Hematopoietic multipotent progenitor cell treated with erythropoietin and hydrocortisone succinate and interleukin-3 and kit ligand, for 4 days (in vitro differentiated cells): Measurements from ENCODE around the gene GAMT.

Experiments
- DNase-seq: peaks from one replicate; pipeline ENCODE4 v3.0.0-alpha.2; 2015

The GAMT gene

DNA sequence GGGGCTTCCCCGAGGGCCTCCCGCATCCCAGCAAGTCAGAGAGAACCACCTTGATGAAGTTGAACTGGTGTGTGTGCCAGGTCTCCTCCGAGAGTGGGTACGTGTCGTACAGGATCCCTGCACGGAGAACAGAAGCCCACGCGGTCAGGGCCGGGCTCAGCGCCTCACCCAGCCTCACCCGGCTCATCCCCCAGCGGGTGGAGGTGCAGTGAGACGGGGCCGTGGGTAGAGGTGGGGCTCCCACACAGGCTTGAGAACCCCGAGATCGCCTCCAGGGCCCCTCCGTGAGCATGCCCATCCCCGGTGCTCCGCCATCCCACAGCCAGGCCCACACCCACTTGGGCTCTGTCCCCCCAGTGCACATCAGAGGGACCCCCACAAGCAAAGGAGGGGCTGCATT, 2.3 kb downstream of the GAMT start:
- no peak for DNase-seq

DNA sequence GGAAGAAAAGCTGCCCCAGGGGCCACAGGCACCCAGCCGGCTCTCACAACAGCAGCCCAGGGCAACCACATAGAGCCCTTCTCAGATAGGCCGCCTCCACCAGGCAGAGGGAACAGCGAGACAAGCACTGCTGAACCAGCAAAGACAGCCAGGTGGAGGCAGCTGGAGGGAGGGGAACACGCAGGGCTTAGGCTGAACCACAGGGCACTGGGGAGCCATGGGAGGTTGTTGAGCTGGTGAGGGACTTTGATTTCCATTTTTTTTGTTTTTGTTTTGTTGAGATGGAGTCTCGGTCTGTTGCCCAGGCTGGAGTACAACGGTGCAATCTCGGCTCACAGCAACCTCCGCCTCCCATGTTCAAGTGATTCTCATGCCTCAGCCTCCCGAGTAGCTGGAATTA, 3.5 kb downstream of the GAMT start:
- DNase-seq = peak; percentile 35

DNA sequence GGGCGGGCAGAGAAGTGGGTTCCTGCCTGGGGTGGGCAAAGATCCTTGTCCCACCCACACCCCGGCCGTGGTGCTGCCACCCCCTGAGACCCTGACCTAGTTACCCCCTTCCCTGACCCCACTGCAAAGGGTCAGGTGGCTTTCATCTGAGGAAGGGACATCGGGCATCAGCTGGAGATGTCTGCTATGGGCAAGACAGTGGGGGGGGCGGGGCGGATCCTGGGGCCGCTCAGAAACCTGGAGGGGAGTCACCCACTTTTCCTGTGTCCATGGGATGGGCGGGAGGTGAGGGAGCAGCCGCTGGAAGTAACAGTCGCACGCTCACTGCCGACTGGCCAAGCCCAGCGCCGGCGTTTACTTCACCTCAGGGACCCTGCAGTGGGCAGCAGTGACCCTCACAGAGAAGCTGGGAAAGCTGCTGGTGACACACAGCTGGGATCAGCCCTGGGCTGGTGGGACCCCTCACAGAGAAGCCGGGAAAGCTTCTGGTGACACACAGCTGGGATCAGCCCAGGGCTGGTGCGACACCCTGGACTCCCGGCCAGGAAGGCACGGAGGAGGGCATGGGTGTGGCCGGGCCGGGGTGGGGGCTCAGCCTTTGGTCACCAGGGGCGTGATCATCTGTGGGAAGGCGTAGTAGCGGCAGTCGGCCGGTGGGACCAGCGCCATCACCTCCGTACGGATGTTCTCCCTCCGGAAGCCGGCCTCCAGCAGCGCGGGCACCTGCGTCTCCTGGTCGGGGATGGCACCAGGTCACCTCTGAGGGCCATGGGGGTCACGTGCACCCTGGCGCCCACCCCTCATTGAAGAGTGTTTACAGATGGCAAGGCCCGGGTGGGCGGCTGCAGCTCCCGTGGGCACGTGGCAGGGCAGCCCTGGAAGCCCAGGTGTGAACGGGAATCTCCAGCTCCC, 4.3 kb downstream of the GAMT start:
- DNase-seq = no peak

DNA sequence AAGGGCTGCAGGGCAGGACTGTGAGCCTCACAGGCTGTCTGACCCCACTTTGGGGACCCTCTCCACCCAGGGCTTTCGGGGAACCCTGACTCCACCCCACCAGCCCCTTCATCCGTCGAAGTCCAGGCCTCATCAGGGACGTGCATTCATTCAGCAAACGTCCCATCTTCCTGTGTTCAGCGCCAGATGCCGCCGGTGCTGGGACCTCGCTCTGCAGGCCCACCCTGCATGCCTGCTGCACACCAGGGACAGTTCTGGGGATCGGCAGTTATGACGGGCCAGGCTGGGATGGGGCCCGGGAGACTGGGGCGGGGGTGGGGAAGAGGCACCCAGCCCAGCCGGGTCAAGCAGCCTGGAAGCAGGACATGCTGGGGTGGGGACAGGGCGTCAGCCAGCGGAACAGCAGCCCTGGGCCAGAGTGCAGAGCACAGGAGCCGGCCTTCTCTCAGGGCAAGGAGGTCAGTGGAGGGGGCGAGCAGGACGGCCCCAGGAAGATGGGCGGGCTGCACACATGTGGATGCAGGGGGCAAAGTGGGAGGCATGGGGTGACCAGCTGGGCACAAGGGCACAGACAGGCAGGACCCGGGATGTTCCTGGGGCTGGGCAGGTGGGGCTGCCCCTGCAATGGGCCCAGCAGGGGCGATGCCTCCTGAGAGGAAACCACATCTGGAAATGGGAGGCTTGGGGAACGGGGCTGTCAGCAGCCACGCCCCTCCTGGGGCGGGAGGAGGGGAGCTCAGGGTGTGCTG, 5.1 kb downstream of the GAMT start:
- peak; percentile 70 for DNase-seq

DNA sequence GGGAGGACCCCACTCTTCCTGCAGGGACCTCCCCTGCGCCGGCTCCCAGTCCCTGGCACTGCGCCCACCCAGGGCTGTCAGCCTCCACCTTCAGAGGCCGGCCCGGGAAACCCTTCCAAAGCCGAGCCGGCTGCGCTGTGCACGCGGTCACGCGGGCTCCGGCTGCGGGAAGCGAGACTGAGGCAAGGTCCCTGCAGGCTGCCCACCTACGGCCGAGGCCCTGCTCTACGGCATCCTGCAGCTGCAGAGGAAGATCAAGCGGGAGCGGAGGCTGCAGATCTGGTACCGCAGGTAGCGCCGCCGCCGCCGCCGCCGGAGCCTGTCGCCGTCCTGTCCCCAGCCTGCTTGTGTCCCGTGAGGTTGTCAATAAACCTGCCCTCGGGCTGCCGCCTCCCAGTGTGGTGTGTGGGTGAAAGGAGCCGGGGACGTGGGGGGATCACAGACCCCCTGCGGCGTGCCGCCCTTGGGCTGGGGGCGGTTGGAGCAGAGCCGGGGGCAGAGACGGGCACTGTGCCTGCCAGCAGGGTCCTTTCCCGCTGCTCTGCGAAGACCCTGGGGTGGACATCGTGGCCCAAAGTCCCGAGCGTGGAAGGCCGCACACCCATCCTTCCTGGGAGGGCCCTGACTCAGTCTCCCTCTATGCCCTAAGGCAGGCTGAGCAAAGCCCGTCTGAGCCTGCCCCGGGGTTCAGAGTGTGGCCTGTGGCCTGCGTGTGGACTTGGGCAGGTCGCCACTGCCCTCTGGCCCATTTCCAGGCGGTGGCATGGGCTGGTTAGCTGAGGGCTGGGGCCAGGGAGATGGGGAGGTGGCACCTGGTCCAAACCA, 5.9 kb downstream of the GAMT start:
- no peak for DNase-seq

DNA sequence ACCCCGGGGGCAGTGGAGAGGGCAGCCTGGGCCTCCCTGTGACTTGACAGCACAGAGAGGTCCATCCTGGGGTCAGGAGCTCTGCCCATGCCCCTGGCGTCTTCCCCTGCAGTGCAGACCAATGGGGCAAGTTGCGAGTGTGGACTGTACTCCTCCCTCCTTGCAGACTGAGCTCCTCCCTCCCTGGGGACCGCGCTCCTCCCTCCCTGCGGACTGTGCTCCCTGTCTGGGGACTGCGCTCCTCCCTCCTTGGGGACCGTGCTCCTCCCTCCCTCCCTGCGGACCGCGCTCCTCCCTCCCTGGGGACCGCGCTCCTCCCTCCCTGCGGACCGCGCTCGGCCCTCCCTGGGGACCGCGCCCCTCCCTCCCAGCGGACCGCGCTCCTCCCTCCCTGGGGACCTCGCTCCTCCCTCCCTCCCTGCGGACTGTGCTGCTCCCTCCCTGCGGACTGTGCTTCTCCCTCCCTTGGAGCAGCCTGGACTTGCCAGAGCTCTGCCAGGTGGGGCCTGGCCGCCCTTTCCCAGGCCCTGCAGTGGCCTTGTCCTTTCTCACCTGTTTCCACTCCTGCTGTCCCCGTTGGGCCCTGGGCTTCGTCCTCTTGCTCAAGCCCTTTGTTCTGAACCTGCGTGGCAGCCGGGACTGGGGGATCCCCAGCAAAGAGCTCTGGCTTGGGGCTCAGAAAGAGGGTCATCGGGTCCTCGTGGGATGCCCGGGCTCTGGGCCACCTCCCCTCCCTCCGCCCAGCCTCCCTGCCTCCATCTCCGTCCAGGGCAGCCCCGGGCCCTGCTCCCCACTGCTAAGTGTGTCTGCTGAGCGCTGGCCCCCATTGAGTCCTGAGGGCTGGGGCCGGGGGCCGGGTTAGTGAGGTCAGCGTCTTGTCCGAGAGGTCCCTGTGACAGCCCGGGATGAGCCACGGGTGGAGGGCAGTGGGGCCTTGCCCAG, 6.8 kb downstream of the GAMT start:
- no peak for DNase-seq

DNA sequence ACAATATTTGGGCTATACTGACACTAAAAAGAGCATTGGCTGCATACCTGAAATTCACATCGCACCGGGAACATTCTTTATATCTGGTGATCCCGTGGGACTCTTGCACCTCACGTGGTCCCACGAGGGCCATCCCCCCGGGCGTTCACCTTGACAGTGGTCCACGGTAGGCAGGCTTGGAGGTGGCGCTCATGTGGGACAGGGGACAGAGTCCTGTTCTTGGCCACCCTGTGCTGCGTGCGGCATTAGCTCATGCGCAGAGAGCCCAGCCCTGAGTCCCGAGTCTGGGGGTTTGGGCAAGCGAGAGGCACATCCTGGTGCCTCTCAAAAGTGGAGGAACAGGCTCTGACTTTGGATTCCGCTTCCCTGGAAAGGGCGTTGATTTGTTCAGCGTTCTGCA, 7.5 kb downstream of the GAMT start:
- DNase-seq = no peak

DNA sequence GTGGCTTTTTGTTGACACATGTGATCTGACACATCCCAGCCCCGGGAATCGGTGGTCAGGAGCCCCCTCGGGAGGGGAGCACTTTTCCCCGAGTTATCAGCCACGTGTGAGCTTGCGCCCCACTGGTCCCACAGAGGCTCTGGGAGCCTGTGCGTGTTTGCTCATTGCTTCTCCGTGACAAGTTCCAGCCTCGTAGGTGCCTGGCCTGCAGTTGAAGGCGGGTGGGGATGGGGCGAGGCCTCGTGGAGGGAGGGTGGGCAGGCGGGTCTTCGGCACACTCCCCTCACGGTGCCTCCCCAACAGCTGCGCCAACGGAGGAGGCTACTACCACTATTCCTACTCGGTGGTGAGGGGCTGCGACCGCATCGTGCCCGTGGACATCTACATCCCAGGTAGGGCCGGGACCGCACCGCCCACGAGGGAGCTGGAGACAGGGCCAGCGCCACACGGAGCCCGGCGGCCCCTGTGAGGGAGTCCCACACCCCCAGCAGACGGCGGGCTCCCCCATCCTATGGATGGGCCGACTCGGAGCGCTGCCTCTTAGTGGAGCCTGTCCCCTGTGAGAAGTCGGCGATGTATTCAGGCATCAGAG, 8.3 kb downstream of the GAMT start:
- DNase-seq = no peak

DNA sequence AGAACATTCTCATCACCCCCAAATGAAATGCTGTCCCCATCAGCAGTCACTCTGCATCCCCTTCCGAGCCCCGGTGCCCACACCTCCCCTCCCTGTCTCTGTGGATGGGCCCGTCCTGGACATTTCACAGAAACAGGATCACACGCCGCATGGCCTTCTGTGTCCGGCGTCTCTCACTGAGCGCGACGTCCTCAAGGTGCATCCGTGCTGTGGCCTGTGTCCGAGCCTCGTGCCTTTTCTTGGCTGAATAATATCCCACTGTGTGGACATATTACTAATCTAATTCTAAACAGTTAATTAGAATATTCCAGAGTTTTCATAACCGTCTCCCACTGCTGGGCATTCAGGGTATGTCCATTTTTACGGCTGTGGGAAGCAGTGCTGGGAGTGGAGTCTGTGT, 8.9 kb downstream of the GAMT start:
- DNase-seq = no peak

DNA sequence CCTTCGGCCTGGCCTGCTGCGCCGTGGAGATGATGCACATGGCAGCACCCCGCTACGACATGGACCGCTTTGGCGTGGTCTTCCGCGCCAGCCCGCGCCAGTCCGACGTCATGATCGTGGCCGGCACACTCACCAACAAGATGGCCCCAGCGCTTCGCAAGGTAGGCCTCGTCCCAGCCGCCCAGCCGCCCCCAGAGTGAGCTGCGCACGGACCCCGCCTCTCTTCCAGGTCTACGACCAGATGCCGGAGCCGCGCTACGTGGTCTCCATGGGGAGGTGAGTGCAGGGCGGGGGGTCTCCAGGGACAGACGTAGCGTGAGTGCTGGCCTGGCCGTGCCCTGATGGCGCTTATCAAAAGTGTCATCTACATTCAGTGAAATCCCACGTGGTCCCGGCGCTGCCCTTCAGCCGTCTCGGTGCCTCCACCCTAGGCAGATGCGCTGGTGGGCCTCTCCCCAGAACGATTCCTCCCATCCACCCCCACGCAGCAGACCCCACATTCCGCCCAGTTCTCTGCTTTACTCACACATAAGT, 10.4 kb downstream of the GAMT start:
- DNase-seq = no peak

DNA sequence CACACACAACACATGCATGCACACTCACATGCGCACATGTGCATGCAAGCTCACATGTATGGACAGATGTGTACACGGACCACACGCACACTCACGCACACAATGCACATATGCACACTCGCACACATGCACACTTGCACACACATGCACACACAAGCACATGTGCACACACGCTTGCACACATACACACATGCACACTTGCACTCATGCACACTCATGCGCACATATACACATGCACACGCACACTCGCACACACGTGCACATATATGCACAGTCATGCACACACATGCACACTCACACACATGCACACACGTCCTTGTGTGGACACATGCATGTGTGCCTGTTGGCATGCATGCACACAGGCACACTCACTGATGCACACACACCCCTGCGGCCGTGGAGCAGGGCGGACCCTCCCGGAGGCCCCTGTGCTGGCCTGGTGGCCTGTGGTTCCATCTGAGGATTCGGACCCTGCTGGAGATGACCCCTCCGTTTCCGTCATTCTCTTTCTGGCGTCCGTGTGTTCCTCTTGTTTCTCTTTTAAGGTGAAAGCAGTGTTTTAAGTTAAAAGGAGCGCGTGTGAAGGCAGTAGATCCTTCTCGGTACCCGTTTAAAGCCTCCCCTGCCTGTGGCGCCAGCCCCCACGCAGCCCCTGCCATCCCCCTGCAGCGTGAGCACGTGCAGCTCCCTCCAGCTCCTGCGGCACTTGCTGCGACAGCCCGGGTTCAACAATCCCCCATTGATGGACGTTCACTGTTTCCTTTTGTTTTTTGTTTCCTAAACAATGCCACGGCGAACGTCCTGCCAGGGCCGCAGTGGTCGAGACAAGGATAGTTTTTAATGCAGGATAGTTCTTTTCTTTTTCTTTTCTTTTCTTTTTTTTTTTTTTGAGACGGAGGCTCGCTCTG, 12.1 kb downstream of the GAMT start:
- DNase-seq = no peak

DNA sequence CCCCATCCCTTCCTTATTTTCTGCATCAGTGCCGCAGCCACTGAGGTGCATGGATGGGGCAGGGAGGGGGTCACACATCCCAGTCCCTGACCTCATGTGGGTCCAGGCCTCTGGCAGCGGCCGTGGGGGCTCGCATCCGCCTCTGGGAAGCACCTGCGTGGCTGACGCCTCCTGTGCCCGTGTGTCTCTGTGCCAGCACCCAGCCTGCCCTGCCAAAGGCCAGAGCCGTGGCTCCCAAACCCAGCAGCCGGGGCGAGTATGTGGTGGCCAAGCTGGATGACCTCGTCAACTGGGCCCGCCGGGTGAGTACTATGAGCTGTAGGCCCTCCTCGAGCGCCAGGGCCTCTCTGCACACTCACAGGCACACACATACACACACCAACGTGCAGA, 12.7 kb downstream of the GAMT start:
- DNase-seq = no peak

DNA sequence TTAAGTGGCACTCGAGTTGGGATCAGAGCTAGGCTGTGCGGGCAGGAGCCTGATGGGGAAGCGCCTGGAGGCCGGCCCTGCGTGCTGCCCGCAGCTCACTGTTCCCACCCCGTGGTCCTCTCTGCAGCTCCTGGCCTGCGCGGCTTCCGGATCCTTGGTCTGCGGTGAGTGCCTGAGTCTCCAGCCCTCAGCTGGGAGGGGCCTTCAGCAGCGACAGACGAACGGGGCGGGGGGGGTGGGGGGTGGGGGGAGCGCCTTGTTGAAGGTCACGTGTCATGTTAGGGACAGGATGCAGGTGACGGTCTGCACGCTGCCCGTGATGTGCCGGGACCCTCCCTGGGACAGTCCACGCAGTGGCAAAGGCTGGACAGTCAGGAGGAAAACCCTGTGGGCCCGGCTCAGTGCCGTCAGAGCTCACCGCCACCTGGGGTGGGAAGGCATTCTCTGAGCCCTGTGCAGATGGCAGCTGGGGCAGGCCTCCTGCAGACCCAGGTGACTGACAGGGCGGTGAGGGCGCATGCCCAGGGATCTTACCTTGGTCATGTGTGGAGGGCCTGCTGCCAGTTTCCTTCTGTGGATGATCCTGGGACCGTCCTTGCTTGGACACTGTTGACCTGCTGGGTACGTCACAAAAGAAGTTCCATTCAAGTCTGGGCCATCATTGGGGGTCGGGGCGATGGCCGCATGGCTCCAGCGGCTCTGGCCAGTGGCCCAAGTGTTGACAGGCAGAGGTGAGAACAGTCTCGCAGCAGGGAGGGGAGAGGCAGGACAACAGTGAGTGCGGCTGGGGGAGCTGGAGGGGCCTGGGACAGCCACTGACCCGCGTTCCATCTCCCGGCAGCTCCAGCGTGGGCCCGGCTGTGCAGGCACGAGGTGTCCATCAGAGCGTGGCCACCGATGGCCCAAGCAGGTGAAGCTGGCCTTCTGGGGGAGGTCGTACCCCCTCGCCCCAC, 13.4 kb downstream of the GAMT start:
- DNase-seq = no peak

DNA sequence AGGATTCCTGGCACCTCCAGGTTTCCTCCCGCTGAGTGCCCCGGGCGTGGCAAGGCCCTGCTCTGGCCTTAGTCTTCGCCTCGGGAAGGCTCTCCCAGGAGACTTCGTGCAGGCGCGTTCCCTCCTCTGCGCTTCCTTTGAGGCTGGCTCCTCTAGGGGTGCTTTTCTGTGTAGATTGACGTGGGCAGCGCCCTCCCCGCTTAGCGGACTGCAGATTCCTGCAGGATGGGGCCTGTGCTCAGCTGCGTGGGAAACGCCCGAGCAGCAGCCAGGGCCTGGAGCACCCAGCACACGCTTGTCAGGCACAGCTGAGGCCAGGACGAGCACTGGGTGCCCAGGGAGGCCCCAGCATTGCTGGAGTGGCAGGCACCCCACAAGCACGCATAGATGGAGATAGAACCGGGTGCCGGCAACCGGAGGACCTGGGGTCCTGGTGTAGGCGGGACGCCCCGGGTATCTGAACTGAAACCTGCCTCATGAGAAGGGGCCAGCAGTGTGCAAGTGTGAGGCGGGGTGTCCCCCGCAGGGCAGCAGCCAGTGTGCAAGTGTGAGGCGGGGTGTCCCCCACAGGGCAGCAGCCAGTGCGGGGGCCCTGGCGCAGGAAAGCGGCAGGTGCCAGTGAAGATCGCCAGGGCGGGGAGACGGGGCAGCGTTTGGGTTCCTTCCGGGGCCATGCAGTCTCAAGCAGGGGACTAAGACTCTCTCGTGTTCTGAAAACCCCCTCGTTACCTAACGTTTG, 14.2 kb downstream of the GAMT start:
- no peak for DNase-seq

DNA sequence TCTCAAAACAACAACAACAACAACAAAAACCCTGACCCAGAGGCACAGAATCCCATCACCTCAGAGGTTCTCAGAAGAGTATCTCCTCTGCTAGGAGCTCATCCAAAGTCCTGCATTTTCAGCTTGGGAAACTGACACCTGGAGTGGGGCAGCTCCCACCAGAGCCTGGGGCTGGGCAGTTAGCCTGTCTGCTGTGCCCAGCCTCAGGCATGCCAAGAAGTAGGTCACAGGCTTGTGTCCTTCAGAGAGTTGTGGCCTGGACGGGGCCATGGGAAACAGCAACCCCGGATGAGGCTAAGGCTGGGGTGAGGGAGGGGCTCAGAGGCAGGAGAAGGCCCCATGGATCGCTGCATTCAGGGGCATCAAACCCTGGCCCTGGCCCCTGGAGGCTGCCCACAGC, 15.5 kb downstream of the GAMT start:
- DNase-seq = no peak

DNA sequence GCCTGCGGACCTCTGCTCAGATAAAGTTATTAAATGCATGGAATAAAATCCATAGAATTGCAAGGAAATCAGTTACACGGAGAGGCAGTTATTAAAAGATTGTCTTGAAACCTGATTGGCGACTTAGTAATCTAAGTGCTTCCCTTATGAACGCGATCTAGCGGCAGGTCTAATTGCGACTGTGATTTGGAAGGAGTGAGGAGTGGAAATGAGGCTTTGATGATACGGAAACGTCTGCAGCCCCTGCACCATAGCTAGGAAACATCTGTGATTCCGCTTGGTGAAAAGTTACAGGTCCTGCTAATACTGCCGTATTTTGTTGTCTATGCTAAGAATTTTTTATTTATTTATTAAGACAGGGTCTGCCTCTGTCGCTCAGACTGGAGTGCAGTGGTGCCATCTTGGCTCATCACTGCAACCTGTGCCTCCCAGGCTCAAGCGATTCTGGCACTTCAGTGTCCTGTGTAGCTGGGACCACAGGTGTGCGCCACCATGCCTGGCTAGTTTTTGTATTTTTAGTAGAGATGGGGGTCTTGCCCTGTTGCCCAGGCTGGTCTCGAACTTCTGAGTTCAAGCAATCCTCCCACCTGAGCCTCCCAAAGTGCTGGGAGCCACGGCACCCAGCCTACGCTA, 16.7 kb downstream of the GAMT start:
- DNase-seq = peak; percentile 51

DNA sequence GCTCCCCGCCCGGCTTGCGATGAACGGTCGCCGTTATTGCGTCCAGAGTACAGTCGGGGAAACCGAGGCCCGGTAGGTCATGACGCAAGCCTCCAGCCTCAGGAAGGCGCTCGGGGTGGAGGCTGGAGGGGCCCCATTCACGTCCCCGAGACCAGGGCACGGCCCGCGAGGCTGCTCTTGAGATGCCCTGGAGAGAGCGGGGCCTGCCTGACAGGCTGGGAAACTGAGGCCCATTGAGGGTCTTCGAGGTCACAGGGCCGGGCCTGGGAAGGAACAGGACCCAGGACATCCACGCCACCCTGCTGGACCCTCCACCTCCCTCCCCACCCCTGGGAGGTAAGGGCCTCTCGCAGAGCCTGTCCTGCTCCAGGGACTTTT, 17.3 kb downstream of the GAMT start:
- DNase-seq = no peak
